ENCODE measurements around the gene SNURF. TPM values are rescaled to one million over a fixed set of nuclear protein-coding genes. Genes with fewer than 3 reads are reported as not detected.
"Not testable (repeated sequence)": the region's sequence is repeated elsewhere in the genome, so short reads cannot be mapped to it uniquely, and the experiment has no call there.

The SNURF gene
- total and polyA plus RNA-seq, 2 donors from 2014 or later: 8.3 to 19.1 TPM

- intact Hi-C loops (cut with DNase I): no loop called here
- Histone ChIP-seq H3K9ac (ENCODE audit: low read length in 3 of 3) (no peak overlapping the region), H3K36me3 (ENCODE audit: control insufficient read depth in 2 of 3, insufficient read depth in 3 of 3, low read length in 3 of 3) (no peaks in the 10 kb centered on the region), H3K27me3 (ENCODE audit: control insufficient read depth, insufficient read depth, low read length) (no peaks in the 10 kb centered on the region), H3K4me1 (ENCODE audit: control insufficient read depth in 2 of 3, insufficient read depth in 2 of 3, low read depth in 1 of 3, low read length in 3 of 3) (no peaks in the 10 kb centered on the region), H3K9me3 (ENCODE audit: control insufficient read depth in 2 of 3, insufficient read depth in 1 of 3, low read length in 3 of 3) (no peaks in the 10 kb centered on the region), H3K27ac (ENCODE audit: low read depth in 2 of 2, low read length in 2 of 2) (no peak overlapping the region), H3K4me3 (ENCODE audit: low read length in 3 of 3) (no peak overlapping the region)
- no peak for FAIRE-seq
- no peak for DNase-seq
- no peak for TF ChIP-seq CTCF (IDR thresholded peaks at IDR 0.05; ENCODE audit: borderline replicate concordance, extremely low read depth, insufficient read depth)
Measured at GRCh38 chr15:24933716-24934115, 21.1 kb upstream of the SNURF start.

GRCh38 chr15:24938224-24938623, 16.6 kb upstream of the SNURF start:
- H3K9me3 ChIP-seq (ENCODE audit: control insufficient read depth in 2 of 3, insufficient read depth in 1 of 3, low read length in 3 of 3); FAIRE-seq; H3K4me1 ChIP-seq (ENCODE audit: control insufficient read depth in 2 of 3, insufficient read depth in 2 of 3, low read depth in 1 of 3, low read length in 3 of 3); H3K9ac ChIP-seq (ENCODE audit: low read length in 3 of 3); H3K27me3 ChIP-seq (ENCODE audit: control insufficient read depth, insufficient read depth, low read length); H3K36me3 ChIP-seq (ENCODE audit: control insufficient read depth in 2 of 3, insufficient read depth in 3 of 3, low read length in 3 of 3); H3K27ac ChIP-seq (ENCODE audit: low read depth in 2 of 2, low read length in 2 of 2); intact Hi-C loops (cut with DNase I); DNase-seq; H3K4me3 ChIP-seq (ENCODE audit: low read length in 3 of 3): not testable (repeated sequence)

GRCh38 chr15:24940236-24940635, 14.6 kb upstream of the SNURF start:
- no peaks in the 10 kb centered on the region for H3K9me3 ChIP-seq (ENCODE audit: control insufficient read depth in 2 of 3, insufficient read depth in 1 of 3, low read length in 3 of 3)
- no peak for TF ChIP-seq CTCF (IDR thresholded peaks at IDR 0.05; ENCODE audit: borderline replicate concordance, extremely low read depth, insufficient read depth)
- intact Hi-C loops (cut with DNase I): no loop called here
- H3K27ac ChIP-seq (ENCODE audit: low read depth in 2 of 2, low read length in 2 of 2): no peak overlapping the region
- no peaks in the 10 kb centered on the region for H3K4me1 ChIP-seq (ENCODE audit: control insufficient read depth in 2 of 3, insufficient read depth in 2 of 3, low read depth in 1 of 3, low read length in 3 of 3)
- H3K4me3 ChIP-seq (ENCODE audit: low read length in 3 of 3): no peak overlapping the region
- H3K27me3 ChIP-seq (ENCODE audit: control insufficient read depth, insufficient read depth, low read length): no peaks in the 10 kb centered on the region
- H3K36me3 ChIP-seq (ENCODE audit: control insufficient read depth in 2 of 3, insufficient read depth in 3 of 3, low read length in 3 of 3): no peaks in the 10 kb centered on the region
- DNase-seq: no peak
- no peak overlapping the region for H3K9ac ChIP-seq (ENCODE audit: low read length in 3 of 3)
- FAIRE-seq: no peak

GRCh38 chr15:24943361-24943760, 11.4 kb upstream of the SNURF start:
- no peak for TF ChIP-seq CTCF (IDR thresholded peaks at IDR 0.05; ENCODE audit: borderline replicate concordance, extremely low read depth, insufficient read depth)
- Histone ChIP-seq H3K36me3 (ENCODE audit: control insufficient read depth in 2 of 3, insufficient read depth in 3 of 3, low read length in 3 of 3) (no peaks in the 10 kb centered on the region), H3K27me3 (ENCODE audit: control insufficient read depth, insufficient read depth, low read length) (no peaks in the 10 kb centered on the region), H3K9me3 (ENCODE audit: control insufficient read depth in 2 of 3, insufficient read depth in 1 of 3, low read length in 3 of 3) (no peaks in the 10 kb centered on the region), H3K27ac (ENCODE audit: low read depth in 2 of 2, low read length in 2 of 2) (no peak overlapping the region), H3K4me1 (ENCODE audit: control insufficient read depth in 2 of 3, insufficient read depth in 2 of 3, low read depth in 1 of 3, low read length in 3 of 3) (no peaks in the 10 kb centered on the region), H3K9ac (ENCODE audit: low read length in 3 of 3) (no peak overlapping the region), H3K4me3 (ENCODE audit: low read length in 3 of 3) (no peak overlapping the region)
- FAIRE-seq (no peak), DNase-seq (no peak)
- intact Hi-C loops (cut with DNase I): no loop called here
